Measurements from ENCODE around the gene NAB2. TPM values are rescaled to one million over a fixed set of nuclear protein-coding genes. Genes with fewer than 3 reads are reported as not detected.

The NAB2 gene
- total and polyA plus RNA-seq, 4 donors: 1.9 to 10.0 (median 6.2) TPM

DNA sequence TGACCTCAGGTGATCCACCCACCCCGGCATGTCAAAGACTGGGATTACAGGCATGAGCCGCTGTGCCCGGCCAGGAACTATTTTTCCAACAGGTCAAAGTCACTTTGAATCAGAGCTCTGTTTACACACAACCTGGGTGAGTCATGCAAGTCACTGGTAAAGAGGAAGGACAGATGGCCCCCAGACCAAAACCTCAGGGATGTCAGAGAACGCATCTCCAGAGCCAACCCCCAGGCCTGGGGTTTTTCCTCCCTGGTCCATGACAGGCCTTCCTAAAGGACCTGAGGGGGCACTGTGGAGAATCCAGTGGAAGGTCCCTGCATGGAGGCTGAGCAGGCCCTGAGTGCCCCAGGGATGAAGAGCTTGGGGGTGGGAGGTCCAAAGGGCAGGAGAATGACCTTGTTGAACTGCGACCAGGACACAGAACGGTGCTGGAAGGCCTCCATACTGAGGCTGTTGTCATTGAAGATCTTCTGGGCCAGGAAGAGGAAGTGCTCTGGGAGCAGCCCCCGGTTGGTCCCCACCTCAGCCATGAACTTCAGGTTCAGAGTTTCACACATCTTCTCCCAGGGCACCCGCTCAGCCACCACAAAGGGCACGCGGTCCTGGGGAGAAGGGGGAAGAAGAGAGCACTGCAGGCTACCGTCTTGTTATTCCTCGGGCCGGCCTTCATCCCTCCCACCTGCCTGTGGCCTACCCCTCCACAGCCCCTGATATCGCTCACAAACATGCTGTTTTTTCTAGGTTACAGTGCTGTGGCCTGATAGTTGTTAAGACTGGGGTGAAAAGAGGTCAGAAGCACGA is 13.2 kb downstream of the NAB2 start:
- peak; percentile 55 for DNase-seq (ENCODE audit: low spot score)
- no peaks in the 10 kb centered on the region for H3K27me3 ChIP-seq (ENCODE audit: control insufficient read depth in 4 of 4, insufficient read depth in 4 of 4, low read length in 3 of 4)
- WGBS: 25% methylated on average over 15 of the region's 15 CpGs
- H3K4me1 ChIP-seq (ENCODE audit: control insufficient read depth in 4 of 4, insufficient read depth in 4 of 4, low read length in 3 of 4): peaks cover 7 to 29% (median 16%) of the 10 kb centered on the region in 4 donors
- TF ChIP-seq YY1 (IDR thresholded peaks at IDR 0.05) (peak; percentile 75), EGR1 (IDR thresholded peaks at IDR 0.05; ENCODE audit: low read depth in 2 of 2) (peak; percentile 28 to 90), NR2F2 (IDR thresholded peaks at IDR 0.05) (peak; percentile 76), SP1 (IDR thresholded peaks at IDR 0.05) (peak; percentile 97), TAF1 (conservative IDR thresholded peaks at IDR 0.05) (peak; percentile 48), FOXA2 (IDR thresholded peaks at IDR 0.05) (peak; percentile 90), RAD21 (IDR thresholded peaks at IDR 0.05) (peak; percentile 11 to 32), HNF4G (IDR thresholded peaks at IDR 0.05) (peak; percentile 94), HNF4A (conservative IDR thresholded peaks at IDR 0.05) (peak; percentile 89 to 93), FOXA1 (IDR thresholded peaks at IDR 0.05) (peak; percentile 71), GABPA (IDR thresholded peaks at IDR 0.05 in 1 of 2, conservative IDR thresholded peaks at IDR 0.05 in 1 of 2) (no peak), RXRA (IDR thresholded peaks at IDR 0.05) (peak; percentile 88 to 92), JUND (IDR thresholded peaks at IDR 0.05) (peak; percentile 99 to 100)
- TF ChIP-seq, protein P1, sequence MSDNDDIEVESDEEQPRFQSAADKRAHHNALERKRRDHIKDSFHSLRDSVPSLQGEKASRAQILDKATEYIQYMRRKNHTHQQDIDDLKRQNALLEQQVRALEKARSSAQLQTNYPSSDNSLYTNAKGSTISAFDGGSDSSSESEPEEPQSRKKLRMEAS (IDR thresholded peaks at IDR 0.05): peak; percentile 79
- TF ChIP-seq, protein P2, sequence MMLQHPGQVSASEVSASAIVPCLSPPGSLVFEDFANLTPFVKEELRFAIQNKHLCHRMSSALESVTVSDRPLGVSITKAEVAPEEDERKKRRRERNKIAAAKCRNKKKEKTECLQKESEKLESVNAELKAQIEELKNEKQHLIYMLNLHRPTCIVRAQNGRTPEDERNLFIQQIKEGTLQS (IDR thresholded peaks at IDR 0.05): peak; percentile 98
- TF ChIP-seq, protein P3, sequence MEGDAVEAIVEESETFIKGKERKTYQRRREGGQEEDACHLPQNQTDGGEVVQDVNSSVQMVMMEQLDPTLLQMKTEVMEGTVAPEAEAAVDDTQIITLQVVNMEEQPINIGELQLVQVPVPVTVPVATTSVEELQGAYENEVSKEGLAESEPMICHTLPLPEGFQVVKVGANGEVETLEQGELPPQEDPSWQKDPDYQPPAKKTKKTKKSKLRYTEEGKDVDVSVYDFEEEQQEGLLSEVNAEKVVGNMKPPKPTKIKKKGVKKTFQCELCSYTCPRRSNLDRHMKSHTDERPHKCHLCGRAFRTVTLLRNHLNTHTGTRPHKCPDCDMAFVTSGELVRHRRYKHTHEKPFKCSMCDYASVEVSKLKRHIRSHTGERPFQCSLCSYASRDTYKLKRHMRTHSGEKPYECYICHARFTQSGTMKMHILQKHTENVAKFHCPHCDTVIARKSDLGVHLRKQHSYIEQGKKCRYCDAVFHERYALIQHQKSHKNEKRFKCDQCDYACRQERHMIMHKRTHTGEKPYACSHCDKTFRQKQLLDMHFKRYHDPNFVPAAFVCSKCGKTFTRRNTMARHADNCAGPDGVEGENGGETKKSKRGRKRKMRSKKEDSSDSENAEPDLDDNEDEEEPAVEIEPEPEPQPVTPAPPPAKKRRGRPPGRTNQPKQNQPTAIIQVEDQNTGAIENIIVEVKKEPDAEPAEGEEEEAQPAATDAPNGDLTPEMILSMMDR (IDR thresholded peaks at IDR 0.05; ENCODE audit: low read depth, low read length, missing input control): no peak
- TF ChIP-seq, protein P4, sequence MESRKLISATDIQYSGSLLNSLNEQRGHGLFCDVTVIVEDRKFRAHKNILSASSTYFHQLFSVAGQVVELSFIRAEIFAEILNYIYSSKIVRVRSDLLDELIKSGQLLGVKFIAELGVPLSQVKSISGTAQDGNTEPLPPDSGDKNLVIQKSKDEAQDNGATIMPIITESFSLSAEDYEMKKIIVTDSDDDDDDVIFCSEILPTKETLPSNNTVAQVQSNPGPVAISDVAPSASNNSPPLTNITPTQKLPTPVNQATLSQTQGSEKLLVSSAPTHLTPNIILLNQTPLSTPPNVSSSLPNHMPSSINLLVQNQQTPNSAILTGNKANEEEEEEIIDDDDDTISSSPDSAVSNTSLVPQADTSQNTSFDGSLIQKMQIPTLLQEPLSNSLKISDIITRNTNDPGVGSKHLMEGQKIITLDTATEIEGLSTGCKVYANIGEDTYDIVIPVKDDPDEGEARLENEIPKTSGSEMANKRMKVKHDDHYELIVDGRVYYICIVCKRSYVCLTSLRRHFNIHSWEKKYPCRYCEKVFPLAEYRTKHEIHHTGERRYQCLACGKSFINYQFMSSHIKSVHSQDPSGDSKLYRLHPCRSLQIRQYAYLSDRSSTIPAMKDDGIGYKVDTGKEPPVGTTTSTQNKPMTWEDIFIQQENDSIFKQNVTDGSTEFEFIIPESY (IDR thresholded peaks at IDR 0.05): peak; percentile 73
- TF ChIP-seq, protein P5, sequence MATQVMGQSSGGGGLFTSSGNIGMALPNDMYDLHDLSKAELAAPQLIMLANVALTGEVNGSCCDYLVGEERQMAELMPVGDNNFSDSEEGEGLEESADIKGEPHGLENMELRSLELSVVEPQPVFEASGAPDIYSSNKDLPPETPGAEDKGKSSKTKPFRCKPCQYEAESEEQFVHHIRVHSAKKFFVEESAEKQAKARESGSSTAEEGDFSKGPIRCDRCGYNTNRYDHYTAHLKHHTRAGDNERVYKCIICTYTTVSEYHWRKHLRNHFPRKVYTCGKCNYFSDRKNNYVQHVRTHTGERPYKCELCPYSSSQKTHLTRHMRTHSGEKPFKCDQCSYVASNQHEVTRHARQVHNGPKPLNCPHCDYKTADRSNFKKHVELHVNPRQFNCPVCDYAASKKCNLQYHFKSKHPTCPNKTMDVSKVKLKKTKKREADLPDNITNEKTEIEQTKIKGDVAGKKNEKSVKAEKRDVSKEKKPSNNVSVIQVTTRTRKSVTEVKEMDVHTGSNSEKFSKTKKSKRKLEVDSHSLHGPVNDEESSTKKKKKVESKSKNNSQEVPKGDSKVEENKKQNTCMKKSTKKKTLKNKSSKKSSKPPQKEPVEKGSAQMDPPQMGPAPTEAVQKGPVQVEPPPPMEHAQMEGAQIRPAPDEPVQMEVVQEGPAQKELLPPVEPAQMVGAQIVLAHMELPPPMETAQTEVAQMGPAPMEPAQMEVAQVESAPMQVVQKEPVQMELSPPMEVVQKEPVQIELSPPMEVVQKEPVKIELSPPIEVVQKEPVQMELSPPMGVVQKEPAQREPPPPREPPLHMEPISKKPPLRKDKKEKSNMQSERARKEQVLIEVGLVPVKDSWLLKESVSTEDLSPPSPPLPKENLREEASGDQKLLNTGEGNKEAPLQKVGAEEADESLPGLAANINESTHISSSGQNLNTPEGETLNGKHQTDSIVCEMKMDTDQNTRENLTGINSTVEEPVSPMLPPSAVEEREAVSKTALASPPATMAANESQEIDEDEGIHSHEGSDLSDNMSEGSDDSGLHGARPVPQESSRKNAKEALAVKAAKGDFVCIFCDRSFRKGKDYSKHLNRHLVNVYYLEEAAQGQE (IDR thresholded peaks at IDR 0.05): peak; percentile 63
- peaks cover 11 to 56% (median 41%) of the 10 kb centered on the region in 4 donors for H3K36me3 ChIP-seq (ENCODE audit: control insufficient read depth in 4 of 4, insufficient read depth in 3 of 4, low read depth in 1 of 4, low read length in 3 of 4)
- H3K27ac ChIP-seq (ENCODE audit: low read depth in 1 of 2, low read length in 2 of 2): peak overlapping the region; percentile 92 to 98
- H3K4me3 ChIP-seq (ENCODE audit: low read depth in 1 of 3, low read length in 3 of 3): no peak overlapping the region
- H3K9me3 ChIP-seq (ENCODE audit: control insufficient read depth in 4 of 4, low read length in 3 of 4): no peaks in the 10 kb centered on the region
- peak overlapping the region in 1 of 2 donors; percentile 11 for H3K9ac ChIP-seq (ENCODE audit: low read depth in 1 of 2, low read length in 2 of 2)

All from liver (tissue), 9 donors.